AG10803 (cell line): ENCODE measurements around the gene SIGLEC7.

Experiments
- DNase-seq: peaks from one replicate; pipeline ENCODE4 v3.0.0; 2010; ENCODE audit warnings: low read depth
- H3K4me3 ChIP-seq: 2 replicates; pipeline ENCODE4 v1.5.1; 2011; ENCODE audit warnings: mild to moderate bottlenecking, low read length, control low read depth
- TF ChIP-seq, protein P1 (sequence below): conservative IDR thresholded peaks from 2 replicates; pipeline ENCODE4 v1.5.1; 2011; ENCODE audit warnings: mild to moderate bottlenecking, low read length, control low read depth, inconsistent platforms

Gene SIGLEC7

DNA sequence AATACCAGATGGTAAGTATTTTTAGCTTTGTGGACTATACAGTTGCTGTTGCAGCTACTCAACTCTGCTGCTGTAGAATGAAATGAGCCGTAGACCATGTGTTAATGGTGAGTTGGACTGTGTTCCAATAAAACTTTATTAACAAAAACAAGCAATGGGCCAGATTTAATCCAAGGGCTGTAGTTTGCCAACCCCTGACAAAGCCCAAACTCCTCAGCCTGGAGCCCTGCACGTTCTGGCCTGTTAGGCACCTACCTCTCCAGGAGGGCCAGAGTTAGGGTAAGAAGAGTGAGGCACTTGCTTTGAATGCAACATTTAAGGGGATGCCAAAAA, 46.1 kb downstream of the SIGLEC7 start:
- TF ChIP-seq, protein P1, sequence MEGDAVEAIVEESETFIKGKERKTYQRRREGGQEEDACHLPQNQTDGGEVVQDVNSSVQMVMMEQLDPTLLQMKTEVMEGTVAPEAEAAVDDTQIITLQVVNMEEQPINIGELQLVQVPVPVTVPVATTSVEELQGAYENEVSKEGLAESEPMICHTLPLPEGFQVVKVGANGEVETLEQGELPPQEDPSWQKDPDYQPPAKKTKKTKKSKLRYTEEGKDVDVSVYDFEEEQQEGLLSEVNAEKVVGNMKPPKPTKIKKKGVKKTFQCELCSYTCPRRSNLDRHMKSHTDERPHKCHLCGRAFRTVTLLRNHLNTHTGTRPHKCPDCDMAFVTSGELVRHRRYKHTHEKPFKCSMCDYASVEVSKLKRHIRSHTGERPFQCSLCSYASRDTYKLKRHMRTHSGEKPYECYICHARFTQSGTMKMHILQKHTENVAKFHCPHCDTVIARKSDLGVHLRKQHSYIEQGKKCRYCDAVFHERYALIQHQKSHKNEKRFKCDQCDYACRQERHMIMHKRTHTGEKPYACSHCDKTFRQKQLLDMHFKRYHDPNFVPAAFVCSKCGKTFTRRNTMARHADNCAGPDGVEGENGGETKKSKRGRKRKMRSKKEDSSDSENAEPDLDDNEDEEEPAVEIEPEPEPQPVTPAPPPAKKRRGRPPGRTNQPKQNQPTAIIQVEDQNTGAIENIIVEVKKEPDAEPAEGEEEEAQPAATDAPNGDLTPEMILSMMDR: no peak
- no peak overlapping the region for H3K4me3 ChIP-seq
- no peak for DNase-seq

DNA sequence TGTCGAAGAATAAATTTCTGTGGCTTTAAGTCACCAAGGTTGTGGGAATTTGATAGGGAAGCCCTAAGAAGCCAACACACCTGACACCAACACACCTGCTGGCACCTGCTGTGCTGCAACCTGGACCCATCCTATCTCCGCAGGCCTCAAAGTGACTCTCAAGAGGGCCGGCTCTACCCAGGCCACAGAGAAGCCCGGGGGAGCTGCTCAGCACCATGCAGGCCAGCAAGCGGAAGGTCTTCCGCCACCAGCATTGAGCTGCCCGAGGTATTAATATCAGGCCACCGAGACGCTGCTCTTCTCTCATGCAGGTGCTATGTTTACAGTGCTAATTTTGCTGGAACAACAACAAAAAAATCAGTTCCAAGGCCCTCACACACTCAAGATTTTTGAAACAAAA, 50.6 kb downstream of the SIGLEC7 start:
- no peak for DNase-seq
- H3K4me3 ChIP-seq: no peak overlapping the region
- TF ChIP-seq, protein P1: no peak

DNA sequence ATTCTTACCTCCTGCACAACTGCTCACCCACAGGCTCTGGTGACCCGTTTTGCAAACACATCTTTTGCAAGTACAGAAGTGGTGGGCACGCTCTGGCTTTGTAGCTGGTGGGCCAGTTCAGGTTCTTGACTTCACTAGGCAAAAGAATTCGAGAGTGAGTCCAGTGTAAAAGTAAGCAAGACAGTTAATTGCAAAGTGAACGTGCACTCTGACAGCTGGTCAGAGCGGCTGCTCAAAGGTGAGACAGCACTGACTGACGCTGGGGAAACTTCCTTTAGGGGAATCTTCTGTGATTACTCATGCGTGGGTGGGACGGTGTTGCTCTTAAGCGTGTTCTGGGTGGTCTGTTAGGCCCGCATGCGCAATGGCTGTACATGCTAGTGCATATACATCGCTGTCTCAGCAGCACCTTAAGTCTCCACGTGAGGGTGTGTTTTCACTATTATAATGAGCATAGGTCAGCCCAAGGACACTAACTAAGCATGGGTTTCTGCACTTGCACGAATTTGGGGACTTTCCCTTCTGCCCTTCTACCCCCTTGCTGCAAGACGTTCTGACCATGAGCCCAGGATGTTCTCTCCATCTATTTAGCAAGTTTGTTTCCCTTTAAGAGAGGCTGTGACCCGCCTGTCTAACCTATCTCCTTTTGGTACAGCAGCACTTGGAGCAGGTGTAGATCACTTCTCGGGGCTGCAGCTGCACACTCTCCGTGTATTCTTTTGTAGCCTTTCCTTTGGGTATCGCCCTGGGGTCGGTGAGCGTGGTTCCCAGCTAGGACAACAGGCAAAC, 52.6 kb downstream of the SIGLEC7 start:
- TF ChIP-seq, protein P1: no peak
- DNase-seq: no peak
- H3K4me3 ChIP-seq: no peak overlapping the region

DNA sequence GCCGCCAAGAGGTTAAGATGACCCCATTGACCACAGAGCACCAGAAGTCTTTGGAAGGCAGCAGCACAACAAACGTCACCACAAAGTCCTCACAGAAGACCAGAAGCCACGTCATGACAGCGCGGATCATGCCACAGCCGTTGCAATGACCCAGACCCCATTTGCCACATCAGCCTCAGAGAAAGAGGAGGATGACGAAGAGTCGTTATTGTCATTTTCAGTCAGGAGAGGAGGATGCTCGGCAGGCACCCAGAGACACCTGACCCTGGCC, 53.1 kb downstream of the SIGLEC7 start:
- TF ChIP-seq, protein P1: no peak
- DNase-seq: no peak
- no peak overlapping the region for H3K4me3 ChIP-seq

DNA sequence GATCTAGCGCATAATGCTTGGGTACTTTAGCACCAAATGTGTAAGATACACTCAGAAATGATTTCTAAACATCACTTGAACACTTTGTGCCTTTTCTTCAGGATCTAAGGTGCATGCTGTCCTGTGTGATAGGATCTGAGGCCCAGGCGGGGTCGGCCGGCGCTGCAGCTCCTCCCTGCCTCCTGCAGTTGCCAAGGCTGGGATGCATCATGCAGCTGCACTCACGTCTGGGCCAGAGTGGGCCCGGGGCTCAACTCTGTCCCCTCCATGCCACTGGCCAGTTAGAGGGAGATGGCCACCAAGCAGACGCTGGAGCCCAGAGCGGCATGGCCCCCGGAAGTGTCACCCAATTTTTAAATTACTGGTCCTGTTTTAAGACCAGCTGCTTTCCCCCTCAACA, 53.5 kb downstream of the SIGLEC7 start:
- H3K4me3 ChIP-seq: no peak overlapping the region
- DNase-seq: no peak
- TF ChIP-seq, protein P1: no peak

DNA sequence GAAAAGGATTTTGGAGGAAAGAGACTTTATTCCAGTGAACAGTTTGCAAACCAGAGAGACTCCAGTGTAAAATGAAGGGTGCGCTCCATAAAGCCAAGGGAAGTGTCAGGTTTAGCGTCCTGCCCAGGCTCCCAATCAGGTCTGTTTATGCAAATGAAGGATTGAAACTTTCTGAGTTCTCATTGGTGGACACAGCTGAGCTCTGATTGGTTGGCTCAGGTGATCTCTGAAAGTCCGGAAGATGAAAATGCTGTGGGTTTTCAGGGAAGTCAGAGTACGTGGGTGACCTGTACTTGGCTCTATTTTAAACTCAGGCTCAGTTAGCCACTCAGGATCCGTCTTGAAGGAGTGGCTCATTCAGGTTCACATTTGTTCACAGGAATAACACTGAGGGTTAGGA, 54.1 kb downstream of the SIGLEC7 start:
- DNase-seq: no peak
- TF ChIP-seq, protein P1: no peak
- no peak overlapping the region for H3K4me3 ChIP-seq

DNA sequence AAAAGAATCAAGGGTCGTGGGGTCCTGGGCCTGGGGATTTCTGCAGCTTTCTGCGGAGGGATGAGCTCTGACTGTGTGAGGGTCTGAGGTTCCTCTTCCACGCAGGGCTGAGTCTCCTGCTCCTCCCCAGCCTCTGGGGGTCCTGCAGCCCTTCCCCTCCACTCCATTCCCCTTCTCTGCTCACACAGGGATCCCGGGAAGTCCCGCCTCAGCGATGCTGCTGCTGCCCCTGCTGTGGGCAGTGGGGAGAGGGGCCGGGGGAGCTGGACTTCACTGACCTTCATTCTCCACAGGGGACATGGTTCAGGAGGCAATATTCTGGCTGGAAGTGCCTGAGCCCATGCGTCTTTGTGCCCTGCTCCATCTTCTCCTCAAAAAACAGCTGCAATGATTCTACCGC, 56.5 kb downstream of the SIGLEC7 start:
- no peak overlapping the region for H3K4me3 ChIP-seq
- DNase-seq: no peak
- TF ChIP-seq, protein P1: no peak
